ENCODE results near the gene SMAD2.

Gene SMAD2

DNA sequence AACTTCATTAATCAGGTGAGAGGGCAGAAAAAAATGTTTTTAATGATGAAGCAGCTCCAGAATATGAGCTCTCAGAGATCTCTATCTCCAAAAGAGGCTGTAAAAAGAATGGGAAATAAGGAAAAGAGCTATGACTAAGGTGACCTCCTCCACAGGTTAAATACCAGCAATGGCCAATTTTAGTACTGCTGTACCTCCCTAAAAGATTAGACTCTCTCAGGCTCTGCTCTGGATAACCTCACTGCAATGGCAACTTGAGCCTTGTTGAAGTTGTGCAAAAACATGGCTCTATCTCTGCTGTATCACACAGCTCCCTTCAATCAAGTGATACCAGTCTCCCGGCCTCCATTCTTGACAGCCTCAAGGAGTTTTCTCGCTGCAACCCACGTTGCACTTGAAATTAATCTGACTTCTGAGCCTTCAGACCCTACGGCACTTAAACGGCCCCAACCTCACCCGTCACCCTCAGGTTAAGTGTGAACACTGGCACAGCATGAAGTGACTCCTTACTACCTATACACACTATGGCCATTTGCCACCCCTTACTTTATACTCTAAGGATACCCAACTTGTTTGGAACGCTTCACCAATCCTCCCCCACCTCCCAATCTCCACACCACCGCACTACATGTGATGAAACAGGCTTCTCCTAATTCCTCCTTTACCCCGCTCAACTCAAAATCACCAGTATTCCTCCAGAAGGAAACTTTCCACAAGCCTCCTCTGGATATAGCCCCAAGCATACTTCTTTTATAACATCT is 36.3 kb downstream of the SMAD2 start:
- no peak for DNase-seq

DNA sequence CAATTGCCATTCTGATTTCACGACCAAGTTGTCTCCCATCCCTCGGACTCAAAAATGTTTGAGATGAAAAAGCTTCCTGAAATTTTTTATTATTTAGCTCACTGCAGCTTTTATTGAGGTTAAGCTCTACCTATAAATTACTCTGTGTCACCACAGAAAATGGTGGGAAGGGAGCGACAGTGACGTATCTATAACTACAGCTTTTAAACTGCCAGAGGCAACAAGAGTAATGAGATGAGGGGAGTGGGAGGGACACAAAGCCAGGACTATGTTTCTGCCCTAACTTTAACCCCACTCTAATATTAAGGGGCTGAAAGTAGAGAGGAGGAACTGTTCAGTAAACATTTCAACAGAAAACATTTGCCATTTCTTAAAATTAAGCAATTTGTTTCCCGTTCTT is 37.4 kb downstream of the SMAD2 start:
- no peak for DNase-seq

DNA sequence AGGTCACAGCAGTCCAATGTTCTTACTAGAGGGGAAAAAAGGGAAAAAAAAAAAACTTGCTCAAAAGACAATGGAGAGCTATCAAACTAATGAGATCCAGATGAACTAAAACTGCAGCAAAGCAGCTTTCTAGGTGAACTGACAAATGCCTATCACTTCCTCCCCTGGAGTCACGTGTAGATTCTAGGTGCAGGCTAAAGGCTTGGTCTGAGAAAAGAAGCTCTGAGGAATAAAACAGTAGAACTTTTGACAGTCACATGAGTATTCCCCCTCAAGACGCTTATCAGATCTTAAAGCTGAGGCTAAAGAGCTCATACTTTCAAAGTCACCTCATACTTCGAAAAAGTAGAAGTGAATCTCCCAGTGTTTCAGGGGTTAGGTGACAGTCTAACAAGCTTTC is 42.3 kb downstream of the SMAD2 start:
- no peak for DNase-seq

DNA sequence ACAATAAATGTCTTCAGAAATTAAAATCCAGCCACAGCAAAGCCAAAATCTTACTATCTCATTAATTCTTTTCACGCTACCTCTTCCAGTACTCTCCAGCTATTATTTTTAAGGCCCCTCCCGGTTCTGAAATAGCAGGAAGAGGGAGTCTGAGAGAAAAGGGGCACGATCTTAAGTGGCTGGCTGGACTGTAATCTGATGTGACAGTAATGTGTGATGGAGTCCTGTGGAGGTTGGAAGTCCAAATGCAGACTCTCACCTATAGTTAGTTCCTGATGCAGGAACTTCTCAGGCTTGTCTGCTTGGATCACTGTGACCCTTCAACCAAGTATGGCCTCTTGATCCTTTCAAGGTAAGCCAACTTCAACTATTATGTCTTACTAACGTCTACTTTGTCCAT is 43.2 kb downstream of the SMAD2 start:
- DNase-seq: no peak

DNA sequence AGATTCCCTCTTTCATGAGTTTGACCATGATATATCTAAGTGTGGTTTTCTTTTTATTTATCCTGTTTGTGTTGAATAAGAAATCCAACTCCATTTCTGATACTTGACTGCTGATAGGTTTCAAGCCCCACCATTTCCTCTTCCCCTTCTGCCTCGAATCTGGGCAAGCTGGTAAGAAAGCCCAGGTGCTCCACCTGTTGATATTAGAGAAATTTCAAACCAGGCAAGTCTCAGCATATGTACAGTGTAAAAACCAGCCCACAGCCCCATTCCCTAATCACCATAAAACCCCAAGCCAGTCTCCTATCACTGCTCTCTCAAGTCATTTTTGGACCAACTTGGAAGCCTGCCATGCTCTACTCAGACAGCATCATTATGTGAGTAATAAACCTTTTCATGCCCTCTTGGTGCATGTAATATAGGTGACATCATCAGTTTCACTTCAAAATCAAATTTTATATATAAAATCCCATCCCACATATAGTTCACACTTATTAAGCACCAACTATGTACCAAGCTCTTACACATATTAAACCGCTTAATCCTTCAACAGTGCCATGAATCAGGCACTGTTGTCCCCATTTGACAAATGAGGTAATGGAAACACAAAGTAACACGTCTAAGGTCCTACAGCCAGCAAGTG is 46.6 kb downstream of the SMAD2 start:
- DNase-seq: no peak

DNA sequence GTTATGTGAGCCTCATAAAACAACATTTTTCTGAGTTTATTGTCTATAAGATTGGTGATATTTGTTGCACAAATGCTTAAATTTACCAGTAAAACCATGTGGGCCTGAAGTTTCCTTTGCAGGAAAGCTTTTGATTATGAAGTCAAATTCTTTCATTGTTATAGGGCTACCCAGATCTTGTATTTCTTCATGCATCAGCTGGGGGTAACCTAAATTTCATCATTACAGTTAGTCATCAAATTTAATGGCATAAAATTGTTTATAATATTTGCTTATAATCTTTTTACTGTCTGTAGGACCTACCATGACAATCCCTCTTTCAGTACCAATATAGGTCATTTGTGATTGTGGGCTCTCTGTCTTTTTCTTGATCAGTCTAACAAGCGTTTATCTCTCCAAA is 47.8 kb downstream of the SMAD2 start:
- DNase-seq: no peak

DNA sequence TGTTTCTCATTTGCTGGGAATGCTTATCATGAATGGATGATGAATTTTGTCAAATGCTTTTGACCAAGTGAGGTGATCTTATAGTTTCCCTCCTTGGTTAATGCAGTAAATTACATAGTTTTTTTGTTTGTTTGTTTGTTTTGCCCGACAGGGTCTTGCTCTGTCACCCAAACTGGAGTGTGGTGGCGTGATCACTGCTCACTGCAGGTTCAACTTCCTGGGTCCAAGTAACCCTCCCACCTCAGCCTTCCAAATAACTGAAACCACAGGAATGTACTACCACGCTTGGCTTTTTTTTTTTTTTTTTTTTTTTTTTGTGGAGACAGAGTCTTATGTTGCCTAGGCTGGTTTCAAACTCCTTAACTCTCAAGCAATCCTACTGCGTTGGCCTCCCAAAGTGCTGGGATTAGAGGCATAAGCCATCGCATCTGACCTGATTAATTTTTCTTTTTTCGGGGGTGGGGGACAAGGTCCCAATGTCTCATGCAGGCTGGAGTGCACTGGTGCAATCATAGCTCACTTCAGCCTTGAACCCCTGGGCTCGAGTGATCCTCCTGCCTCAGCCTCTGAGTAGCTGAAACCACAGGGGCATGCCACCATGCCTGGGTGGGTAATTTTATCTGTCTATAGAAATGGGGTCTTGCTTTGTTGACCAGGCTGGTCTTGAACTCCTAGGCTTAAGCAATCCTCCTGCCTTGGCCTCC is 48.6 kb downstream of the SMAD2 start:
- DNase-seq: no peak

DNA sequence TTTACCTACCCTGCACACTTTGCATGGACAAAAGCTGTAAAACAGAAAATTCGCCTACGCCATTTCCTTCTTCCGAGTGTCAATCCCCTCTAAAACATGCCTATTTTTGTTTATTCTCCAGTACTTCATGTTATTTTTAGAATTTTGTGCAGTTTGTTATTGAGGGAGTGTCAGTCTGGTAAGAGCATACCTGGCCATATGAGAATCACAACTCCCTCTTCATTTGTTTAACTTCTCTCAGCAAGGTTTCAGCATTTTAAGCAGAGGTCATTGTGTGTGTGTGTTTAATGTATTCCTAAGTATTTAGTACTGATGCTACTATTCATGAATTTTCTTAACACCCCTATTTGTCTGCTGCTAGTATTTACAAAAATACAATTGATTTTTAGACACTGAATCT is 49.4 kb downstream of the SMAD2 start:
- DNase-seq: no peak

DNA sequence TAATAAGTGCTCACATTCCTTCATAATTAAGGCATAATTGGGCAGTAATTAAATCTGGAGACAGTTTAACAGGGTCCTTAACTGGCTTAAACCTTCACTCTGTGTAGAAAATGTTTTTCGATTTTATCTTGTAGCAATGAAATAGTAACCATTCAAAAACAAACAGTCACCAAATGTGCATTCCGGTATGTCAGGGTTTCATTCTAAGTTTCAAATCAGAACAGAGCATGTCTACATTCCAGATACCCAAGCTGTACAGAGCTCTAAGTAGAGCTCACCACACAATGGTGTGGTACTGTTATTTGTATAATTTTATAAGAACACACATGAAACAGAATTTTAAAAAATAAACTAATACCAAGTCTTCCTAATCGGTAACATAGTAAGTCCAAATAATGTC is 52.6 kb downstream of the SMAD2 start:
- DNase-seq: no peak

DNA sequence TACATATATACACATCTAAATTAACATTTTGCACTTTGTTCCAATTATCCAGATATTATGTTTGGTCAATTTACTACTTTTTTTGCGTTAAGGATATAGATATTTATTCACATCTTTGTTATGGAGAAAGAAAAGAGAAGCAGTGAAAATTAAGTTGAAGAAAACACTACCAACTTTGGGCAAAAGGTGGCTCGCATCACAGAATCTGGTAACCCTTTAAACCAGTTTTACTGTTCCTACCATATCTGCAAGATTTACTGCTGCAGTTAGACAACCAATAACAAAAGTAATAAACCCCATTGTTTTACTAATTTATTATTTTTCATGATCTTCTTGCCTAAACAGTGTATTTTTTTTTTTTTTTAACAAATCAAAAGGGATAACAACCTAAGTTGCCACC is 53.6 kb downstream of the SMAD2 start:
- no peak for DNase-seq

DNA sequence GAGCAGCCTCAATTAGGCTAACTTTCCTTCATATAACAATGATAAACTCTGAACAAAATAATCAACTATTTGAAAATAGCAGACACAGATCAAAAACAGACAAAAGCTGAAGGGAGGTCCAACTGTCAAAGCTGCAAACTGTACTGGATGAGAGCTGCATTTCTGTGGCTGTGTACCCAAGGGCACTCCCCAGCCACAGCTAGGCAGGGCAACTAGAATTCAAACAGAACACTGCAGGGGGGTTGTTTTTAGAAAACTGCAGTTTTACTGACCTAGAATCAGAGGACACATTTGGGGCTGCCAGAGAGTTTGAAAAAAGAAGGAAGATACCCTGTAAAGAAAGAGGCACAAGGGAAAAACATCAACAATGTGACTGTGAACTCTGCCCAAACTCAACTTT is 56.8 kb downstream of the SMAD2 start:
- no peak for DNase-seq

DNA sequence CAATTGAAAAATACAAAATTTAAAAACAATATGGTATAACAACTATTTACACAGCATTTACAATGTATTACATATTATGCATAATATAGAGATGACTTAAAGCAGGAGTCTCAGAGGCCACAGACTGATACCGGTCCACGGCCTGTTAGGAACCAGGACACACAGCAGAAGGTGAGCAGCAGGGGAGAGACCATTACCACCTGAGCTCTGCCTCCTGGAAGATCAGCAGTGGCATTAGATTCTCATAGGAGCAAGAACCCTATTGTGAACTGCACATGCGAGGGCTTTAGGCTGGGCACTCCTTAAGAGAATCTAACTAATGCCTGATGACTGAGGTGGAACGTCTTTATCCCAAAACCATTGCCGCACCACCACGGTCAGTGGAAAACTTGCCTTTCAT is 58.0 kb downstream of the SMAD2 start:
- DNase-seq: no peak

DNA sequence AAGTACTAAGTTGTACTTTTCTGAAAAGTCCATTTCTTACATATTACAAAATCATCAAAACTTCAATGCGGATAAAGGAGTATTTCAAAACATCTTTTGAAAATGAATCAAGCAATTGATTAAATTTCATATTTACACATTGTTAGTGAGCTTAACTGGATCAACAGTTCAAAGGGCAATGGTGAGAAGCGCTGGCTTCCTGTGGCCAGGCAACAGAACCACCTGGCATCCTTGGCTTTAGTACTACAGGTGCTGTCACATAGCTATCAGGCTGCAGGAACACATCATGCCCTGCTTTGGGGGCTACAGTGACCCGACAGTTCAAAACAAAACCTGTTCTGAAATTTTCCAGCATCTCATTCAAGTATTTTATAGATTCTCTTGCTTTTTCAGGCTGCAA is 59.2 kb downstream of the SMAD2 start:
- no peak for DNase-seq

DNA sequence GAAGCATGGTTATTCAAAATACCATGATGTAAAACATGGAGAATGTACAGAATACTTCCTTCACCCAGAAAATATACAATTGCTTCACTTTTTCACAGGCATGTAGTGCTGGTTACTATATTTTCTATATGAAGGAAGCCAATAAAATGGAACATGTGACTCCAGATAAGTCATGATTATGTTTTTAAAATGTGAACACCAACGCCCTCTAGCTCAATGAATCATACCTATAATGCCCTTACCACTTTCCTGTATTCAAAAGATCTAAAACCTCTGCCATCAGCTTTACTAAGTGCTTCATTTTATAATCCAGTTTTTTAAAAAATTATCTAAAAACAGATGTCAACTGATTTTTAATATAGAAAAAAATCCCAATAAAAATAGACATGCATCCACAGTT is 59.9 kb downstream of the SMAD2 start:
- DNase-seq: no peak

DNA sequence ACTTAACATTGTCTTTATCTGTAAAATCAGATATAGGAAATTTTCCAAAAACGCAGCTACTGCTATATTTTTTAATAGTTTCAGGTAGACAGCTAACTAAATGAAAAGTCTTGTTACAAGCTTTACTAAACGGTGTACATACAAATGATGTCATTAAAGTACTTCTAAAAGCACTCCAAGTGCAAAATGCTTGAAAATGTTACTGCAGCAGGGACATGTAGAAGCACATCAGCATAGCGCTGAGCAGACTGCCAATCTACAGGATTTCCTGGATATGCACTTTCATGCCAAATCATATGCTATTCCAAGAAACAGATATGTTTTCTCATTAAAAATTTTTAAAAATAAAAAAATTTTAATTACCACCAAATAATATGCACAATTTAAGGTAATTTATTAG is 61.7 kb downstream of the SMAD2 start:
- DNase-seq: no peak

DNA sequence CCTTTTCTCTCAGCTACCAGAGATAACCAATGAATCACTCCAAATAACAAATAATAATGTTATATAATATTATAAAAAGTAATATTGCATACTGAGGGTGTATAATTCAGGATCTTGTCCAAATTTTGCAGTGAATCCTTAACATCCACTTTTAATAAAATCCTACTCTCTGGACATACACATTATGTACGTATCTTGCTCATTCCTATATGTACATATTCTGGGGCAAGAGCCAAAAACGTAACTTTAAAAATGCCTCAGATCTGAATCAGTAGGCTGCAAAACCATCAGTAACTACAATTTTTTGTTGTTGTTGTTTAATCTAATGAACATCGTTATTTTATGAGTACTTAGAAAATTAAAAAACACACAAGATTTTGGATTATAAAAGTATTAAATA is 65.3 kb downstream of the SMAD2 start:
- no peak for DNase-seq

DNA sequence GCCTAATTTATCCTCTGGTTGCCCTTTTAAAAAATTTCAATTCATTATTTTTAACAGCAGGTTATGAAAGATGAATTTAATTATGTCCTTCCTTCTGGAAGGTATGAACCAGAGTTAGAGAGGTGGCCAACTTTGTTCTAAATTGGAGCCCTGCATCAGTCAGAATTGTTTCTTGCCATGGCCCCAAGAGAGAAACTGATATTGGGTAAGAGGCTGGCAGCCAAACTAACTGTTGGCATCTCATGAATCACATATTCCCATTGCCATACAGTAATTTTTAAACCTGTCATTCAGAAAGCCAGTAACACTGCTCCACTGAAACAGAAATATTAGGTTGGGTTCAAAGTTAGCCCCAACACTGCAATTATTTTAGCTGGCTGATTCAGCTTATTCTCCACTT is 67.4 kb downstream of the SMAD2 start:
- DNase-seq: no peak

DNA sequence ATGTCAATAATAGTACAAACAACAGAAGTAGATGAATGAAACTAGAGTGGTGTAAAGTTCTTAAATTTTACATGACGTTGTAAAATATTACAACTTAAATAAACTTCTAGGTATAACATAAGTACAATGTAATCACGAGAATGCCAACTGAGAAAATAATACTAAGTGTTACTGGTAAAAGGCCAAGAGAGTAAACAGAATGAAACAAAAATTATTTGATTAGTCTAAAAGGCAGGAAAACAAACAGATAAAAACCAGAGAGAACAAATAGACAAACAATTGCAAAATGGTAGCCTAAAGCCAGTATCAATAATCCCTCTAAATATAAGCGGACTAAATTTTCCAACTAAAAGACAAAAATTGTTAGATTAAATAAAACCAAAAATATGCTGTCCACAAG is 71.9 kb downstream of the SMAD2 start:
- no peak for DNase-seq

DNA sequence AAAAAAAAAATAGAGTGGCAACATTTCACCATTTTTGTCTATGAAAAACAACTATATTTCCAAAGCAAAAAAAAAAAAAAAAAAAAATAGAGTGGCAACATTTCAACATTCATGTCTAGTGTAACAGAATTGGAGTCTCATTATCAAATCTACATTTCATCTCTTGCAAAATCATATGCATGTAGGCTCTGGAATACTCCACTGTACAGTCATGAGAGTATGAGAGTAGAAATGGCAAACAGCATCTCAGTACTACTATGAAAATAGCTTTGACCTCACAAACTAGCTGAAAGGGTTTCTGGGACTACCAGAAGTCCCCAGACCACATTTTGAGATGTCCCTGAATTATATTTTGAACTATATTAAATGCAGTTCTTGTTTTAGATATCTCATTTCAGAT is 82.8 kb downstream of the SMAD2 start:
- no peak for DNase-seq

DNA sequence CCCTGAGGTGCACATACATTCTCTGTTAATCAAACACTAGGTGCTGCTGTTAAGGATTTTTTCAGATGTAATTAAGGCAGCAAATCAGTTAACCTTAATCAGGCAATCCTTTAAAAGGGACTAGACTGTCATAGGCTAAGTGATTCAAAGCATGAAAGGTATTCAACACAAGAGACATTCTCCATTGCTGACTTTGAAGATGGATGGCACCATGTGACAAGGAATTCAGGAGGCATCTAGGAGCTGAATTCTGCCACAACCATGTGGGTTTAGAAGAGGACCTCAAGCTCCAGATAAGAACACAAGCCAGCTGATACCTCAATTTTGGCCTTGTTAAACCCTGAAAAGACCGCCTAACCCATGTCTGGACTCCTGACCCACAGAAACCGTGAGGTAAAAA is 84.0 kb downstream of the SMAD2 start:
- no peak for DNase-seq

DNA sequence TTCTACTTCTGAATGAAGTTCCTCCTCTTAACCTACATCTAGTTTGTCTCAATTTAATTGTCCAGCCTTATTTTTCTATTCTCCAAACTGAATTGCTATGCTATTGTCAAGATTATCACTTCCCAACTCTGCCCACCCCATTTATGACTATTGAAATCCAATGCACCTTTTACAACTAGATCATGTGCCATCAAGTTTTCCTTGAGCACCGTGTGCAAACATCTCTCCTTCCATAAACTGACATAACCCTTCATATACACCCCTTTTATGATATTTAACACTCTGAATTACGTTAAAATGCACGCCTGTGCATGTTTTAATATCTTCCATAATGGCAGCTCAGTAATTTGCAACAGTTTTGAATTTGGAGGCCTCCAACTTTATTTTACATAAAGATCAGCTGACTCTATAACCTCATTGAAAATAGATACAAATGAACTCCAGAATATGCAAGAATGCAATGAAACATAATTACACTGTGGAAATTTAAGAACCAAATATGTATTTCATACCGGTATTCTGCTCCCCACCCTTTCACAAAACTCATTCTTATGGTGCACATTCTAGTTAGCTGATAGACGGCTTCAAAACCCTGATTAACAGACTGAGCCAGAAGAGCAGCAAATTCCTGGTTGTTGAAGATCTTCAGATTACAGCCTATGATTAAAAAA is 85.5 kb downstream of the SMAD2 start:
- no peak for DNase-seq

DNA sequence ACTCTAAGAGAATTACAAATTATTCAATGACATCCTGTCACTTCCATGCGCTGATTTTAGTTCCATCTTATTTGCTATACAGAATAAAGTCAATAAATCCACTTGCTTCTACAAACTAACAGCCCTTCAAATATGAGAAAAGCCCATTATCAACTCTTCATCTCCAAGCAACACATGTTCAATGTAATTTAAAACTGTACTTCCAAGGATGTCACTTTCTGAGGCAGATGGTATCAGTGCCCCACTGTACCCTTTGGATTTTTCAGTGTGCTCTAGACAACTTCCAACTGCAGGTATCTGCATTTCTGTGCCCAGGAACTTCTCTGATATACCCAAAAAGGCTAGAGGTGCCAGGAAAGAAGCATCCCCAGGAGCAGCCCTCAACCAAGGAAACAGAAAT is 87.6 kb downstream of the SMAD2 start:
- no peak for DNase-seq

DNA sequence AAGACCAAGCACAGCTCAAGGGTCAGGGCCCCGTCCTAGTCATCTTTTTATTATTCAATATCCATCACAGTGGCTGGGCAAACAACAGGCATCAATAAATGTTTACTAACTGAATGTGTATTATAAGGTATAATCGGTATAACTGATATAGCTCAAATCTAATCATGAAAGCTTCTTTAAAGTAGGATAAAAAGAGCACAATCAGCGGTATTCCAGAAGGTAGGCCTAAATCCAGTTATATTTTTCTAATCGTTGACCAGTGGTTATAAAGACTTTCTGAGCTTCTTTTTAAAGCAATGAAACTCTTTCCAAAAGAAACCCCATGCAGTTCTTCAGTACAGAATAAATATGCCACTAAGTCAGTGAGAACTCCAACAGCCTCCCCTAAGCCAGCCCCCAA is 92.1 kb downstream of the SMAD2 start:
- no peak for DNase-seq

DNA sequence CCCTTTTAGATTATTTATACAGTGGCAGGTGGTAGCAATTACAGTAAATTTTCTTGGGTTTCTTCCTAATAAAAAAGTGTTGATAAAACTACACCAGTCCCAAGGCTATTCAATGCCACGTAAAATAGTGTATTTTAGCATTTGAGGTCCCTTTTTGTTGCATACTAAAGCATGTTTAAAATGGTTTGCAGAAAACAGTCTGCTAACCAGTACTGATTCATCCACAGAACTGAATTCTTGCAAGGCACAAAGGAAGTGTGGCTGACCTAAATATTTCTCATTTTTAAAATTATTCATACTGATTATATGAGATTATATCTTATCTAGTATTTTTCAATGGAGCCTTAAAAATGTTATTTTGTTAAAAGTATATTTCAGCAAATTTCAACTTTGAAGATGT is 98.1 kb downstream of the SMAD2 start:
- no peak for DNase-seq

All from bone marrow (tissue), 2 donors.